ENCODE results near the gene WFS1.

- no peak for TF ChIP-seq CTCF (IDR thresholded peaks at IDR 0.05)
- TF ChIP-seq POLR2A (IDR thresholded peaks at IDR 0.05): no peak
Measured at GRCh38 chr4:6287017-6287788, 17.6 kb downstream of the WFS1 start.

Measured in thyroid gland (tissue), 4 donors.